Astrocyte (in vitro differentiated cells and primary cell): ENCODE data around the gene ARL6IP4. TPM values are rescaled to one million over a fixed set of nuclear protein-coding genes. Genes with fewer than 3 reads are reported as not detected.

Experiments used
- DNase-seq: peaks from one replicate; pipeline ENCODE4 v3.0.0-alpha.2; 2010; ENCODE audit warnings: low read depth
- FAIRE-seq: peaks from 2 replicates; lab custom pipeline; 2011; peaks lifted over from hg19 to GRCh38; lab: Jason Lieb, UNC
- H2AFZ ChIP-seq: 2 replicates; pipeline ENCODE4 v1.6.0; 2012; ENCODE audit warnings: low read depth, low read length, inconsistent platforms
- H3K27ac ChIP-seq: 2 replicates; pipeline ENCODE4 v1.5.1; 2011; ENCODE audit warnings: low read depth, low read length, inconsistent platforms
- H3K27me3 ChIP-seq: 2 replicates; pipeline ENCODE4 v1.6.0; 2011; ENCODE audit warnings: low read length, inconsistent platforms; ENCODE audit not compliant: insufficient read depth
- H3K36me3 ChIP-seq: 2 replicates; pipeline ENCODE4 v1.5.1; 2011; ENCODE audit warnings: low read length, inconsistent platforms; ENCODE audit not compliant: insufficient read depth
- H3K4me1 ChIP-seq: 2 replicates; pipeline ENCODE4 v1.5.1; 2011; ENCODE audit warnings: low read length, inconsistent platforms; ENCODE audit not compliant: insufficient read depth
- H3K4me2 ChIP-seq: 2 replicates; pipeline ENCODE4 v1.6.0; 2012; ENCODE audit warnings: low read length, inconsistent platforms
- H3K4me3 ChIP-seq: 2 replicates; pipeline ENCODE4 v1.5.1; 2011; ENCODE audit warnings: low read depth, mild to moderate bottlenecking, low read length, inconsistent platforms; ENCODE audit not compliant: insufficient read depth
- H3K79me2 ChIP-seq: 2 replicates; pipeline ENCODE4 v1.6.0; 2012; ENCODE audit warnings: mild to moderate bottlenecking, low read length, inconsistent platforms; ENCODE audit not compliant: insufficient read depth
- H3K9ac ChIP-seq: 2 replicates; pipeline ENCODE4 v1.6.0; 2012; ENCODE audit warnings: mild to moderate bottlenecking, low read length, inconsistent platforms
- H3K9me3 ChIP-seq: 2 replicates; pipeline ENCODE4 v1.5.1; 2012; ENCODE audit warnings: low read depth, mild to moderate bottlenecking, low read length, inconsistent platforms; ENCODE audit not compliant: insufficient read depth
- H4K20me1 ChIP-seq: 2 replicates; pipeline ENCODE4 v1.6.0; 2012; ENCODE audit warnings: low read length, inconsistent platforms; ENCODE audit not compliant: insufficient read depth
- H3K27ac Mint-ChIP-seq: one replicate; pipeline ENCODE4 v1.8.0; 2021; ENCODE audit warnings: mild to moderate bottlenecking, mixed read lengths; ENCODE audit not compliant: unreplicated experiment
- H3K27me3 Mint-ChIP-seq: one replicate; pipeline ENCODE4 v1.8.0; 2021; ENCODE audit warnings: low read depth, mixed read lengths; ENCODE audit not compliant: unreplicated experiment
- H3K36me3 Mint-ChIP-seq: one replicate; pipeline ENCODE4 v1.8.0; 2021; ENCODE audit warnings: low read depth, mixed read lengths; ENCODE audit not compliant: unreplicated experiment
- H3K4me1 Mint-ChIP-seq: one replicate; pipeline ENCODE4 v1.8.0; 2021; ENCODE audit warnings: low read depth, mixed read lengths; ENCODE audit not compliant: unreplicated experiment
- H3K4me3 Mint-ChIP-seq: one replicate; pipeline ENCODE4 v1.8.0; 2021; ENCODE audit warnings: mild to moderate bottlenecking, moderate library complexity, mixed read lengths; ENCODE audit not compliant: unreplicated experiment
- H3K9me3 Mint-ChIP-seq: one replicate; pipeline ENCODE4 v1.8.0; 2021; ENCODE audit warnings: mild to moderate bottlenecking, mixed read lengths; ENCODE audit not compliant: unreplicated experiment
- EZH2 ChIP-seq: IDR thresholded peaks from 2 replicates; pipeline ENCODE4 v1.6.1; 2012; ENCODE audit warnings: mild to moderate bottlenecking, low read length, inconsistent platforms; ENCODE audit not compliant: insufficient read depth
- total RNA-seq: library from RNA; stranded (reverse); gene quantifications from 2 replicates; pipeline ENCODE4 v1.2.1, GENCODE V29; 2021
- TF ChIP-seq, protein P1 (sequence below): IDR thresholded peaks from 2 replicates; pipeline ENCODE4 v1.5.1; 2011; ENCODE audit warnings: low read depth, mild to moderate bottlenecking, inconsistent platforms, low read length, moderate library complexity; ENCODE audit not compliant: insufficient read depth

Gene ARL6IP4
- total RNA-seq, 1 donor from 2014 or later = 122 TPM

DNA sequence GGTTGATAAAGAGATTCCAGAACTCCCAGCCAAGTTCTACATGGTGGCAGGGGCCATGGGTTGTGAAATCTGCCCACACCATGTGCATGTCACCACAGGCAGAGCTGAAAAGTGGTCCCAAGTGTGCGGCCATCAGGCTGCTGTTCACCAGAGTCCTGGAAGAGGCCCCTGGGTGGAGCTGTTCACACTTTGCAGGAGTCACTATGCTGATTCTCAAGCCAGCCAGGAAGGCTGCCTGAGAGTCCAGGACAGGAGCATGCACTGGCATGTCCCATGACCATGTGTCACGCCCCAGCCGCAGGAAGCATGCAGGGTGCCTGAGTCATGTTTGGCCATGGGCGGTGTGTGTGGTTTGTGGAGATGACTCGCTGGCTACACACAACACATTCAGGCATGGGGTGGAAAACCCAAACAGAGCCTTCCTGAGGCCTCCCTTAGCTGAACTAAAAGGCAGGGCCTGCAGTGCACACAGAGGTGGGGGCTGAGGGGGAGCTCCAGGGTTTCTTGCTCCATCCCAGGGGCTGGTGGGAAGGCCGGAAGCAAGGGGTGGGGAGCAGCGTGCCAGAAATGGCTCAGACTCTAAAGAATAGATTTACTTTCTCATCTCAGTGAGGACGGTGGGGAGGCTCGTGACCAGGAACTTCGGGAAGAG, 33.7 kb upstream of the ARL6IP4 start:
- Histone ChIP-seq H3K27ac (peak overlapping the region; percentile 83), H3K4me3 (no peak overlapping the region), H3K27me3 (no peaks in the 10 kb centered on the region), H3K4me1 (peaks cover 45% of the 10 kb centered on the region), H4K20me1 (peaks cover 3% of the 10 kb centered on the region), H3K36me3 (no peaks in the 10 kb centered on the region), H3K79me2 (no peaks in the 10 kb centered on the region), H2AFZ (peak overlapping the region; percentile 11), H3K9me3 (no peaks in the 10 kb centered on the region), H3K9ac (peak overlapping the region; percentile 65), H3K4me2 (peak overlapping the region; percentile 61)
- Mint-ChIP-seq H3K36me3 (peaks cover 4% of the 10 kb centered on the region), H3K4me1 (peaks cover 31% of the 10 kb centered on the region), H3K27ac (peak overlapping the region; percentile 98), H3K4me3 (peak overlapping the region; percentile 40), H3K27me3 (no peaks in the 10 kb centered on the region), H3K9me3 (no peaks in the 10 kb centered on the region)
- DNase-seq = peak; percentile 99
- peak; percentile 100 for FAIRE-seq
- no peak for TF ChIP-seq EZH2
- TF ChIP-seq, protein P1, sequence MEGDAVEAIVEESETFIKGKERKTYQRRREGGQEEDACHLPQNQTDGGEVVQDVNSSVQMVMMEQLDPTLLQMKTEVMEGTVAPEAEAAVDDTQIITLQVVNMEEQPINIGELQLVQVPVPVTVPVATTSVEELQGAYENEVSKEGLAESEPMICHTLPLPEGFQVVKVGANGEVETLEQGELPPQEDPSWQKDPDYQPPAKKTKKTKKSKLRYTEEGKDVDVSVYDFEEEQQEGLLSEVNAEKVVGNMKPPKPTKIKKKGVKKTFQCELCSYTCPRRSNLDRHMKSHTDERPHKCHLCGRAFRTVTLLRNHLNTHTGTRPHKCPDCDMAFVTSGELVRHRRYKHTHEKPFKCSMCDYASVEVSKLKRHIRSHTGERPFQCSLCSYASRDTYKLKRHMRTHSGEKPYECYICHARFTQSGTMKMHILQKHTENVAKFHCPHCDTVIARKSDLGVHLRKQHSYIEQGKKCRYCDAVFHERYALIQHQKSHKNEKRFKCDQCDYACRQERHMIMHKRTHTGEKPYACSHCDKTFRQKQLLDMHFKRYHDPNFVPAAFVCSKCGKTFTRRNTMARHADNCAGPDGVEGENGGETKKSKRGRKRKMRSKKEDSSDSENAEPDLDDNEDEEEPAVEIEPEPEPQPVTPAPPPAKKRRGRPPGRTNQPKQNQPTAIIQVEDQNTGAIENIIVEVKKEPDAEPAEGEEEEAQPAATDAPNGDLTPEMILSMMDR = peak; percentile 42

- Histone ChIP-seq H3K9ac (peak overlapping the region; percentile 65), H4K20me1 (peaks cover 8% of the 10 kb centered on the region), H3K27ac (peak overlapping the region; percentile 83), H3K9me3 (no peaks in the 10 kb centered on the region), H3K27me3 (no peaks in the 10 kb centered on the region), H3K4me1 (peaks cover 45% of the 10 kb centered on the region), H3K36me3 (no peaks in the 10 kb centered on the region), H2AFZ (peak overlapping the region; percentile 2), H3K4me3 (no peak overlapping the region), H3K79me2 (no peaks in the 10 kb centered on the region), H3K4me2 (peak overlapping the region; percentile 61)
- H3K9me3 Mint-ChIP-seq = no peaks in the 10 kb centered on the region
- H3K36me3 Mint-ChIP-seq = peaks cover 4% of the 10 kb centered on the region
- no peak for FAIRE-seq
- TF ChIP-seq EZH2 = no peak
- TF ChIP-seq, protein P1 = no peak
- no peaks in the 10 kb centered on the region for H3K27me3 Mint-ChIP-seq
- H3K4me3 Mint-ChIP-seq = peak overlapping the region; percentile 40
- peaks cover 33% of the 10 kb centered on the region for H3K4me1 Mint-ChIP-seq
- DNase-seq = no peak
- H3K27ac Mint-ChIP-seq = peak overlapping the region; percentile 98
These were observed 33.1 kb upstream of the ARL6IP4 start for GRCh38 chr12:122947352-122947792.

- Histone ChIP-seq H3K27ac (no peak overlapping the region), H3K4me1 (peaks cover 39% of the 10 kb centered on the region), H3K9me3 (no peaks in the 10 kb centered on the region), H3K36me3 (no peaks in the 10 kb centered on the region), H4K20me1 (peaks cover 14% of the 10 kb centered on the region), H3K27me3 (no peaks in the 10 kb centered on the region), H3K9ac (no peak overlapping the region), H3K4me2 (no peak overlapping the region), H3K79me2 (no peaks in the 10 kb centered on the region), H2AFZ (no peak overlapping the region), H3K4me3 (no peak overlapping the region)
- TF ChIP-seq, protein P1 = no peak
- TF ChIP-seq EZH2 = no peak
- Mint-ChIP-seq H3K9me3 (no peaks in the 10 kb centered on the region), H3K4me1 (peaks cover 30% of the 10 kb centered on the region), H3K36me3 (peaks cover 4% of the 10 kb centered on the region), H3K27ac (no peak overlapping the region), H3K4me3 (no peak overlapping the region), H3K27me3 (no peaks in the 10 kb centered on the region)
- no peak for DNase-seq
- FAIRE-seq = no peak
These were observed 31.9 kb upstream of the ARL6IP4 start for GRCh38 chr12:122948605-122949004.
